Measurements from ENCODE around the gene SIGLEC1.

The SIGLEC1 gene

GRCh38 chr20:3663031-3663701, 49.2 kb downstream of the SIGLEC1 start, which contains the start of gene GFRA4:
TSS of gene GFRA4 (minus strand) at chr20:3663399. CDS start at chr20:3663399, 0 bp downstream.
- Histone ChIP-seq H3K36me3 (replicated peaks; ENCODE audit: insufficient read depth, low read length) (no peaks in the 10 kb centered on the region), H3K9me2 (replicated peaks; ENCODE audit: insufficient read depth, low read length) (no peaks in the 10 kb centered on the region), H3K9ac (ENCODE audit: low read length) (no peak within 1 kb of the TSS), H3F3A (ENCODE audit: insufficient read depth, low read length) (peaks cover 4% of the 10 kb centered on the region), H3K4me3 (ENCODE audit: low read length) (no peak within 1 kb of the TSS), H2AFZ (ENCODE audit: low read length) (no peak within 1 kb of the TSS), H4K20me1 (ENCODE audit: insufficient read depth, low read length) (no peaks in the 10 kb centered on the region), H3K27ac (ENCODE audit: low read length) (no peak within 1 kb of the TSS), H3K9me3 (replicated peaks; ENCODE audit: insufficient read depth, low read length) (no peaks in the 10 kb centered on the region), H3K79me2 (ENCODE audit: low read length) (no peaks in the 10 kb centered on the region), H3K4me1 (ENCODE audit: low read length) (peaks cover 25% of the 10 kb centered on the region), H3K27me3 (replicated peaks; ENCODE audit: insufficient read depth, low read length) (peaks cover 21% of the 10 kb centered on the region), H3K4me2 (ENCODE audit: low read depth, low read length) (no peak within 1 kb of the TSS)
- TF ChIP-seq EZH2 (optimal IDR thresholded peaks at IDR 0.05; ENCODE audit: low read depth, low read length) (no peak), EZH2phosphoT487 (IDR thresholded peaks at IDR 0.05; ENCODE audit: low read length) (no peak)
- TF ChIP-seq, protein P1, sequence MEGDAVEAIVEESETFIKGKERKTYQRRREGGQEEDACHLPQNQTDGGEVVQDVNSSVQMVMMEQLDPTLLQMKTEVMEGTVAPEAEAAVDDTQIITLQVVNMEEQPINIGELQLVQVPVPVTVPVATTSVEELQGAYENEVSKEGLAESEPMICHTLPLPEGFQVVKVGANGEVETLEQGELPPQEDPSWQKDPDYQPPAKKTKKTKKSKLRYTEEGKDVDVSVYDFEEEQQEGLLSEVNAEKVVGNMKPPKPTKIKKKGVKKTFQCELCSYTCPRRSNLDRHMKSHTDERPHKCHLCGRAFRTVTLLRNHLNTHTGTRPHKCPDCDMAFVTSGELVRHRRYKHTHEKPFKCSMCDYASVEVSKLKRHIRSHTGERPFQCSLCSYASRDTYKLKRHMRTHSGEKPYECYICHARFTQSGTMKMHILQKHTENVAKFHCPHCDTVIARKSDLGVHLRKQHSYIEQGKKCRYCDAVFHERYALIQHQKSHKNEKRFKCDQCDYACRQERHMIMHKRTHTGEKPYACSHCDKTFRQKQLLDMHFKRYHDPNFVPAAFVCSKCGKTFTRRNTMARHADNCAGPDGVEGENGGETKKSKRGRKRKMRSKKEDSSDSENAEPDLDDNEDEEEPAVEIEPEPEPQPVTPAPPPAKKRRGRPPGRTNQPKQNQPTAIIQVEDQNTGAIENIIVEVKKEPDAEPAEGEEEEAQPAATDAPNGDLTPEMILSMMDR (IDR thresholded peaks at IDR 0.05; ENCODE audit: low read length) = no peak
- no peak for DNase-seq

Data from MM.1S (cell line).